ENCODE data around the gene TAS1R1. TPM values are rescaled to one million over a fixed set of nuclear protein-coding genes. Genes with fewer than 3 reads are reported as not detected.

Gene TAS1R1
- polyA plus RNA-seq, 1 donor from 2014 or later: not detected

GRCh38 chr1:6628971-6629479, 73.9 kb downstream of the TAS1R1 start:
- Histone ChIP-seq H3F3A (ENCODE audit: insufficient read depth, low read length, poor library complexity, severe bottlenecking) (no peaks in the 10 kb centered on the region), H3K36me3 (ENCODE audit: insufficient read depth, low read length) (no peaks in the 10 kb centered on the region), H3K9ac (ENCODE audit: low read length) (no peak overlapping the region), H3K27me3 (ENCODE audit: insufficient read depth, low read depth, low read length) (no peaks in the 10 kb centered on the region), H3K4me3 (ENCODE audit: low read length) (no peak overlapping the region), H3K9me3 (ENCODE audit: low read length) (no peaks in the 10 kb centered on the region), H3K27ac (ENCODE audit: low read length) (no peak overlapping the region), H3K4me2 (ENCODE audit: low read length) (no peak overlapping the region), H3K79me2 (replicated peaks; ENCODE audit: insufficient read depth, low read length) (peaks cover 17% of the 10 kb centered on the region), H4K20me1 (ENCODE audit: insufficient read depth) (no peaks in the 10 kb centered on the region), H2AFZ (ENCODE audit: low read depth, low read length) (no peak overlapping the region), H3K9me2 (ENCODE audit: insufficient read depth, low read length) (no peaks in the 10 kb centered on the region)
- TF ChIP-seq MXI1 (conservative IDR thresholded peaks at IDR 0.05; ENCODE audit: poor library complexity, severe bottlenecking): no peak

Small RNA genes within 50 kb of the gene (small RNA-seq; reads per million reads assigned to genes)
- gene RNU6-731P: 0 reads per million in 3 experiments

Other genes starting within 250 kb of the TAS1R1 start
- 101 TPM in 2 replicates for gene ACOT7, start 161.5 kb upstream of the TAS1R1 start, polyA plus RNA-seq
- gene HES2, start 135.4 kb upstream of the TAS1R1 start, polyA plus RNA-seq: not detected in 2 replicates
- not detected in 2 replicates for gene ESPN, start 130.5 kb upstream of the TAS1R1 start, polyA plus RNA-seq
- gene TNFRSF25, start 89.1 kb upstream of the TAS1R1 start, polyA plus RNA-seq: 52.2 and 68.5 TPM in 2 replicates
- gene PLEKHG5, start 63.6 kb upstream of the TAS1R1 start, polyA plus RNA-seq: 24.0 and 28.8 TPM in 2 replicates
- gene NOL9, start 794 bp upstream of the TAS1R1 start, polyA plus RNA-seq: 25.4 and 30.7 TPM in 2 replicates
- 38.7 and 48.2 TPM in 2 replicates for gene ZBTB48, start 24.7 kb downstream of the TAS1R1 start, polyA plus RNA-seq
- 8.4 and 8.7 TPM in 2 replicates for gene KLHL21, start 47.6 kb downstream of the TAS1R1 start, polyA plus RNA-seq
- 11.0 and 12.9 TPM in 2 replicates for gene PHF13, start 58.4 kb downstream of the TAS1R1 start, polyA plus RNA-seq
- gene THAP3, start 69.6 kb downstream of the TAS1R1 start, polyA plus RNA-seq: 51.5 and 67.0 TPM in 2 replicates
- 26.0 and 28.6 TPM in 2 replicates for gene DNAJC11, start 146.5 kb downstream of the TAS1R1 start, polyA plus RNA-seq
- gene CAMTA1, start 230.1 kb downstream of the TAS1R1 start, polyA plus RNA-seq: 162 and 181 TPM in 2 replicates

All from neural cell (in vitro differentiated cells).